SK-MEL-5 (cell line): ENCODE results near the gene PCDHGA1. TPM values are rescaled to one million over a fixed set of nuclear protein-coding genes. Genes with fewer than 3 reads are reported as not detected.

Experiments used
- total RNA-seq: library from RNA; depleted of rRNA; stranded (reverse); fragments of >200 nt; shearing (Covaris generic); gene quantifications from 2 replicates; pipeline ENCODE4 v1.2.3, GENCODE V29; 2014; rRNA removed

Gene PCDHGA1
- total RNA-seq, 1 experiment from 2014 or later: 0.63 TPM

Other genes with a start within 250 kb of the PCDHGA1 start
- gene PCDHB2, start 235.9 kb upstream of the PCDHGA1 start, total RNA-seq: 0.95 and 1.8 TPM in 2 replicates
- 0.13 and 0.21 TPM in 2 replicates for gene PCDHB3, start 230.0 kb upstream of the PCDHGA1 start, total RNA-seq
- gene PCDHB4, start 208.7 kb upstream of the PCDHGA1 start, total RNA-seq: 0.40 and 0.43 TPM in 2 replicates
- gene PCDHB5, start 195.3 kb upstream of the PCDHGA1 start, total RNA-seq: 2.0 and 3.1 TPM in 2 replicates
- 0.21 and 0.43 TPM in 2 replicates for gene PCDHB6, start 180.5 kb upstream of the PCDHGA1 start, total RNA-seq
- 0.24 and 0.29 TPM in 2 replicates for gene PCDHB7, start 157.9 kb upstream of the PCDHGA1 start, total RNA-seq
- 0.43 and 0.74 TPM in 2 replicates for gene PCDHB8, start 152.7 kb upstream of the PCDHGA1 start, total RNA-seq
- gene PCDHB16, start 148.1 kb upstream of the PCDHGA1 start, total RNA-seq: 0.55 and 0.75 TPM in 2 replicates
- 0.05 and 0.90 TPM in 2 replicates for gene PCDHB9, start 143.4 kb upstream of the PCDHGA1 start, total RNA-seq
- gene PCDHB10, start 138.2 kb upstream of the PCDHGA1 start, total RNA-seq: 0.37 and 0.40 TPM in 2 replicates
- gene PCDHB11, start 130.9 kb upstream of the PCDHGA1 start, total RNA-seq: 0.55 and 0.75 TPM in 2 replicates
- gene PCDHB12, start 121.8 kb upstream of the PCDHGA1 start, total RNA-seq: 0.24 and 0.42 TPM in 2 replicates
- 0.66 and 0.77 TPM in 2 replicates for gene PCDHB13, start 116.6 kb upstream of the PCDHGA1 start, total RNA-seq
- 0.24 and 0.40 TPM in 2 replicates for gene PCDHB14, start 107.2 kb upstream of the PCDHGA1 start, total RNA-seq
- gene PCDHB15, start 85.1 kb upstream of the PCDHGA1 start, total RNA-seq: 1.1 and 1.6 TPM in 2 replicates
- gene SLC25A2, start 26.5 kb upstream of the PCDHGA1 start, total RNA-seq: 0.11 TPM in 1 of 2 replicates, not detected in the other
- gene TAF7, start 9.7 kb upstream of the PCDHGA1 start, total RNA-seq: 60.5 and 60.9 TPM in 2 replicates
- 1.7 and 2.0 TPM in 2 replicates for gene PCDHGA2, start 8.2 kb downstream of the PCDHGA1 start, total RNA-seq
- 0.32 TPM in 1 of 2 replicates, not detected in the other for gene PCDHGA3, start 13.3 kb downstream of the PCDHGA1 start, total RNA-seq
- gene PCDHGB1, start 19.6 kb downstream of the PCDHGA1 start, total RNA-seq: 1.2 and 1.6 TPM in 2 replicates
- 1.4 and 1.6 TPM in 2 replicates for gene PCDHGA4, start 24.5 kb downstream of the PCDHGA1 start, total RNA-seq
- 1.5 and 1.7 TPM in 2 replicates for gene PCDHGB2, start 29.5 kb downstream of the PCDHGA1 start, total RNA-seq
- 0.56 and 0.66 TPM in 2 replicates for gene PCDHGA5, start 33.6 kb downstream of the PCDHGA1 start, total RNA-seq
- gene PCDHGB3, start 39.7 kb downstream of the PCDHGA1 start, total RNA-seq: 0.21 and 0.53 TPM in 2 replicates
- 1.8 and 2.4 TPM in 2 replicates for gene PCDHGA6, start 43.4 kb downstream of the PCDHGA1 start, total RNA-seq
- 0.71 and 1.6 TPM in 2 replicates for gene PCDHGA7, start 52.2 kb downstream of the PCDHGA1 start, total RNA-seq
- gene PCDHGB4, start 57.2 kb downstream of the PCDHGA1 start, total RNA-seq: 0.08 and 0.26 TPM in 2 replicates
- gene PCDHGA8, start 62.1 kb downstream of the PCDHGA1 start, total RNA-seq: 0.05 and 0.13 TPM in 2 replicates
- 0.29 and 0.50 TPM in 2 replicates for gene PCDHGB5, start 67.4 kb downstream of the PCDHGA1 start, total RNA-seq
- gene PCDHGA9, start 72.3 kb downstream of the PCDHGA1 start, total RNA-seq: 0.03 and 0.45 TPM in 2 replicates
- gene PCDHGB6, start 77.5 kb downstream of the PCDHGA1 start, total RNA-seq: 0.21 and 0.40 TPM in 2 replicates
- 0.18 and 0.21 TPM in 2 replicates for gene PCDHGA10, start 82.5 kb downstream of the PCDHGA1 start, total RNA-seq
- 7.4 and 8.6 TPM in 2 replicates for gene PCDHGB7, start 87.2 kb downstream of the PCDHGA1 start, total RNA-seq
- 0.21 and 0.58 TPM in 2 replicates for gene PCDHGA11, start 90.5 kb downstream of the PCDHGA1 start, total RNA-seq
- gene PCDHGA12, start 100.0 kb downstream of the PCDHGA1 start, total RNA-seq: 10.0 and 13.8 TPM in 2 replicates
- gene PCDHGC3, start 145.5 kb downstream of the PCDHGA1 start, total RNA-seq: 9.8 and 12.5 TPM in 2 replicates
- 0.11 TPM in 1 of 2 replicates, not detected in the other for gene PCDHGC4, start 154.5 kb downstream of the PCDHGA1 start, total RNA-seq
- 0.05 and 0.19 TPM in 2 replicates for gene PCDHGC5, start 158.6 kb downstream of the PCDHGA1 start, total RNA-seq